ENCODE results near the gene NXN. TPM values are rescaled to one million over a fixed set of nuclear protein-coding genes. Genes with fewer than 3 reads are reported as not detected.
A peak's percentile ranks its signal among the peaks of the same experiment; 100 is the strongest.

NXN gene
- total and polyA plus RNA-seq, 9 donors: 5.5 to 34.8 (median 28.4) TPM

- no peaks in the 10 kb centered on the region for H3K27me3 ChIP-seq
- peaks cover 8% of the 10 kb centered on the region for H3K4me1 ChIP-seq (ENCODE audit: insufficient read depth)
- 88 to 93% (median 90%) methylated on average over 31 of the region's 31 CpGs for WGBS, 3 donors
- H3K4me3 ChIP-seq: no peak overlapping the region
- peak in 1 of 5 donors; percentile 15 for DNase-seq
- TF ChIP-seq EP300 (IDR thresholded peaks at IDR 0.05) (no peak), POLR2A (IDR thresholded peaks at IDR 0.05) (no peak), CTCF (IDR thresholded peaks at IDR 0.05) (no peak)
- no peaks in the 10 kb centered on the region for H3K9me3 ChIP-seq
- intact Hi-C loops (cut with DNase I): no loop called here
- no peak overlapping the region for H3K27ac ChIP-seq
- no peaks in the 10 kb centered on the region for H3K36me3 ChIP-seq
These were observed 20.7 kb downstream of the NXN start for GRCh38 chr17:958712-959451.

GRCh38 chr17:957856-958421 is 21.6 kb downstream of the NXN start:
- intact Hi-C loops (cut with DNase I): no loop called here

DNA sequence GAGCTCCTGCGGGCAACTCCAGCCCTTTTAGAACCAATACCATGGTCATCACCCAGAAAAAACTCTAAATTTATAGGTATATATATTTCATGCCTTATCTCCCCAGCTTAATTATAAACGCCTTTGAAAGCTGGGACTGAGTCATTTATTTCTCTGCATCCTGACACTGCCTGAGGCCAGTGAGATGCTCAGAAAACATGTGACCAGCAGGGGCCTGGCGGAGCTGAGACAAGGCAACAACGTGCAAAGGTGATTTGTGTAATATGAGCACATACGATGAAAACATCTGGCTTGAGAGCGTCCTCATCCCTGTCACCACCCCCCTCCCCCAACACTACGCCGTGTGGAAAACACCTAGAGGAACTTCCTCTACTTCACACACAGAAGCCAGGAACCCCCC is 22.7 kb downstream of the NXN start:
- Histone ChIP-seq H3K4me3 (no peak overlapping the region), H3K27me3 (no peaks in the 10 kb centered on the region), H3K4me1 (ENCODE audit: insufficient read depth) (peaks cover 9% of the 10 kb centered on the region), H3K9me3 (no peaks in the 10 kb centered on the region), H3K27ac (no peak overlapping the region), H3K36me3 (no peaks in the 10 kb centered on the region)
- intact Hi-C loops (cut with DNase I): no loop called here
- DNase-seq: no peak
- WGBS, 3 donors: 75 to 76% (median 75%) methylated on average over 8 of the region's 8 CpGs
- no peak for TF ChIP-seq POLR2A (IDR thresholded peaks at IDR 0.05)
- no peak for TF ChIP-seq CTCF (IDR thresholded peaks at IDR 0.05)
- TF ChIP-seq EP300 (IDR thresholded peaks at IDR 0.05): no peak

More at GRCh38 chr17:957856-958421, 21.6 kb downstream of the NXN start:
- peak in 1 of 5 donors; percentile 9 for DNase-seq
- H3K36me3 ChIP-seq: no peaks in the 10 kb centered on the region
- TF ChIP-seq CTCF (IDR thresholded peaks at IDR 0.05) (no peak), EP300 (IDR thresholded peaks at IDR 0.05) (no peak), POLR2A (IDR thresholded peaks at IDR 0.05) (no peak)
- no peaks in the 10 kb centered on the region for H3K27me3 ChIP-seq
- no peak overlapping the region for H3K4me3 ChIP-seq
- H3K27ac ChIP-seq: no peak overlapping the region
- H3K4me1 ChIP-seq (ENCODE audit: insufficient read depth): peaks cover 8% of the 10 kb centered on the region
- H3K9me3 ChIP-seq: no peaks in the 10 kb centered on the region
- 77 to 85% (median 77%) methylated on average over 20 of the region's 20 CpGs for WGBS, 3 donors

DNA sequence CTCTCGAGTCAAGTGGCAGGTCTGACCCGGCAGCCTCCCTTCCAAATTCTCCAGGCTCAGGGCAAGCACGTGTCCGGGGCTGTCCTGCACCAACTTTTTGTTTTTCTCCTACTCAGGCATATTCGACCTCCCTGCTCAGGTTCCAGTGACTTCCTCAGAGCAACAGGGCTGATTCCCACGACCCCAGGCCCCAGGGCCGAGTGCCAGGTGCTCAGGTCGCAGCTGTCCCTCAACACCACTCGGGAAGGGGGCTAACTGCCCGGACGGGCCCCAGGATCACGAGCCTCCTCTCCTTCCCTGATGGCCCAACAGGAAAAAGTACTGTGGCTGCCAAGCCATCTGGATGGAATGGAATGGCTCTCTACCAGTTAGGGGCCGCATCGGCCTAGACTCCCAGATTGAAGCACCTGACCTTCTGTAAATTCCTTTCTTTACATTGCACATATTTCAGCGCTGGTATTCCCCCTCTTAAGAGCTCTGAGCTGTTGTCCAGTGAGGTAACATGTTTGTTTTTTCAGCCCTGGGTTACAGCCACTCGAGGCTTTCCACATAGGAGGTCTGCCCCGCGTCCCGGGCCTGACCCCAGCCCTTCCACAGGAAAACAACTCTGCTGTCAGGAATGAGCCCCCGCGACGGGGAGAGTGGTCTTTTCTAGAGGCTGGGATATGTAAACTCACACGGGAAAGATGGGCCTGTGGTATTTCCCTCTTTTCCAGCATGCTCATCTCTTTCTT is 25.0 kb downstream of the NXN start:
- Histone ChIP-seq H3K4me1 (ENCODE audit: insufficient read depth) (peaks cover 18% of the 10 kb centered on the region), H3K27ac (no peak overlapping the region), H3K4me3 (no peak overlapping the region), H3K27me3 (no peaks in the 10 kb centered on the region), H3K9me3 (no peaks in the 10 kb centered on the region), H3K36me3 (no peaks in the 10 kb centered on the region)
- peak in 1 of 5 donors; percentile 29 for DNase-seq
- WGBS, 3 donors: 34 to 41% (median 37%) methylated on average over 22 to 23 of the region's 23 CpGs
- intact Hi-C loops (cut with DNase I): no loop called here
- TF ChIP-seq POLR2A (IDR thresholded peaks at IDR 0.05) (no peak), EP300 (IDR thresholded peaks at IDR 0.05) (no peak), CTCF (IDR thresholded peaks at IDR 0.05) (no peak)

All from ovary (tissue), 9 donors.